Pancreas (tissue), 10 donors: ENCODE data around the gene KCNH5. TPM values are rescaled to one million over a fixed set of nuclear protein-coding genes. Genes with fewer than 3 reads are reported as not detected.
A peak's percentile ranks its signal among the peaks of the same experiment; 100 is the strongest.

Source experiments
- ATAC-seq, 4 donors: fragments of 200-7000 bp; cut with Tn5 transposase; one replicate each; pipeline versions ENCODE4 v1.8.0 to v1.9.1; 2020; ENCODE audit warnings: mild to moderate bottlenecking in 4 of 4, moderate library complexity in 4 of 4
- DNase-seq, 6 donors: peaks; one replicate each; pipeline ENCODE4 v3.0.0-alpha.2; 2020
- FAIRE-seq: peaks from 2 replicates; lab custom pipeline; 2012; peaks lifted over from hg19 to GRCh38; lab: Jason Lieb, UNC
- H3K27ac ChIP-seq, 4 donors: fragments of 200-600 bp; sonication (generic); 1 replicate in 3 of 4; 2 replicates in 1 of 4; pipeline versions ENCODE4 v1.5.0 to v1.8.0; 2020
- H3K27me3 ChIP-seq, 4 donors: fragments of 200-600 bp; one replicate each; pipeline ENCODE4 v1.8.0; 2021
- H3K36me3 ChIP-seq, 3 donors: fragments of 200-600 bp; sonication (generic) in 1 of 3; one replicate each; pipeline versions ENCODE4 v1.5.0 to v1.8.0; 2020 to 2021
- H3K4me1 ChIP-seq, 3 donors: fragments of 200-600 bp; one replicate each; pipeline ENCODE4 v1.8.0; 2021
- H3K4me3 ChIP-seq, 4 donors: fragments of 200-600 bp; sonication (generic) in 2 of 4; one replicate each; pipeline versions ENCODE4 v1.5.0 to v1.8.0; 2020 to 2021
- H3K9me3 ChIP-seq, 4 donors: fragments of 200-600 bp; one replicate each; pipeline ENCODE4 v1.8.0; 2021
- CTCF ChIP-seq, 4 donors: fragments of 200-600 bp; sonication (generic) in 3 of 4; IDR thresholded peaks; one replicate each; pipeline versions ENCODE4 v1.5.0 to v1.8.0; 2021; ENCODE audit warnings: antibody characterized with exemption in 4 of 4
- WGBS, 2 donors: extraction: QIAGEN DNeasy Blood & Tissue Kit; methylation state at CpG; one replicate each; pipeline ENCODE4 v1.1.7; 2013; 5-methylcytosine and 5-hydroxymethylcytosine counted together
- intact Hi-C, 3 donors: fragments of 100-400 bp; cut with DNase I; formaldehyde crosslinking; loops; one replicate each; pipeline versions ENCODE4 v1.11.1 to v1.14.2; 2022
- polyA plus RNA-seq, 2 donors: library from polyadenylated mRNA; stranded (reverse); fragments of 200-250 nt; gene quantifications; one replicate each; pipeline ENCODE4 v1.2.3, GENCODE V29; 2013
- total RNA-seq, 6 donors: library from RNA; stranded (reverse); fragmentation: NEBNext Ultra II Directional in 4 of 6; extraction: Animal tissue kit (Norgen Biotek cat#: 25700) in 4 of 6; gene quantifications; one replicate each; pipeline versions ENCODE4 v1.2.1 to v1.2.4, GENCODE V29; 2021 to 2023
- donor health status: healthy with polysubstance abuse.
- donor health status: DM: no; HTN: no; CAD: no; lungs with moderate emphysema.
- donor health status: DM: no; HTN: no; CAD: no.
- donor health status: control.
- donor health status: control.
- donor health status: Bipolar disorder and iron deficiency.
- donor health status: DM: yes; HTN: yes; CAD: no.
- donor health status: DM: no; HTN: no; CAD: no.
- donor health status: DM: no; HTN: no; CAD: no.
- donor health status: DM: yes; HTN: yes; CAD: no.

The KCNH5 gene
- not detected for total RNA-seq
- not detected for polyA plus RNA-seq

GRCh38 chr14:63045234-63045611 lies at the start of gene KCNH5:
Gene KCNH5 (minus strand): TSS chr14:63045458. CDS start chr14:63045186, 272 bp downstream.
- Histone ChIP-seq H3K4me3 (peak within 1 kb of the TSS in 2 of 4 donors; percentile 29 to 39), H3K4me1 (peaks cover 0 to 7% (median 0%) of the 10 kb centered on the region in 3 donors), H3K27me3 (peaks cover 0 to 38% (median 1%) of the 10 kb centered on the region in 4 donors), H3K9me3 (no peaks in the 10 kb centered on the region), H3K36me3 (no peaks in the 10 kb centered on the region), H3K27ac (no peak within 1 kb of the TSS)
- no peak for TF ChIP-seq CTCF (IDR thresholded peaks at IDR 0.05)
- 1% methylated on average over 18 to 35 of the region's 35 CpGs for WGBS, 2 donors
- FAIRE-seq (no peak), DNase-seq (peak in 4 of 6 donors; percentile 11 to 69 (median 41)), ATAC-seq (peak; percentile 56 to 90 (median 86))
- intact Hi-C loops = loop anchor here in 1 of 3 donors (10.0 kb wide), 1 partner anchor 860 kb away; no protein-coding TSS in a partner anchor

- H3K4me3 ChIP-seq = no peak overlapping the region
- intact Hi-C loops = no loop called here
- no peaks in the 10 kb centered on the region for H3K4me1 ChIP-seq
- 66 to 79% methylated on average over 3 of the region's 5 CpGs for WGBS, 2 donors
- TF ChIP-seq CTCF (IDR thresholded peaks at IDR 0.05) = no peak
- FAIRE-seq = no peak
- DNase-seq = no peak
- H3K9me3 ChIP-seq = no peaks in the 10 kb centered on the region
- ATAC-seq = no peak
- no peaks in the 10 kb centered on the region for H3K27me3 ChIP-seq
- no peaks in the 10 kb centered on the region for H3K36me3 ChIP-seq
- no peak overlapping the region for H3K27ac ChIP-seq
These were observed 46.2 kb upstream of the KCNH5 start for GRCh38 chr14:63091394-63091996.

- no peak for TF ChIP-seq CTCF (IDR thresholded peaks at IDR 0.05)
- Histone ChIP-seq H3K9me3 (no peaks in the 10 kb centered on the region), H3K36me3 (no peaks in the 10 kb centered on the region), H3K4me3 (no peak overlapping the region), H3K27me3 (no peaks in the 10 kb centered on the region), H3K27ac (no peak overlapping the region), H3K4me1 (no peaks in the 10 kb centered on the region)
- DNase-seq (no peak), FAIRE-seq (no peak), ATAC-seq (no peak)
- WGBS, 2 donors = 19 to 22% methylated on average over 2 of the region's 2 CpGs
- intact Hi-C loops = no loop called here
These were observed 43.6 kb upstream of the KCNH5 start for GRCh38 chr14:63088865-63089264.

GRCh38 chr14:63078569-63078968 lies 33.3 kb upstream of the KCNH5 start:
- H3K36me3 ChIP-seq = no peaks in the 10 kb centered on the region
- no peak for FAIRE-seq
- no peaks in the 10 kb centered on the region for H3K9me3 ChIP-seq
- no peak for DNase-seq
- no peak overlapping the region for H3K4me3 ChIP-seq
- intact Hi-C loops = no loop called here
- TF ChIP-seq CTCF (IDR thresholded peaks at IDR 0.05) = no peak
- WGBS, 2 donors = 7 to 8% methylated on average over 1 of the region's 1 CpG
- no peaks in the 10 kb centered on the region for H3K27me3 ChIP-seq
- H3K27ac ChIP-seq = no peak overlapping the region
- H3K4me1 ChIP-seq = no peaks in the 10 kb centered on the region
- ATAC-seq = no peak

- no peaks in the 10 kb centered on the region for H3K4me1 ChIP-seq
- H3K27me3 ChIP-seq = no peaks in the 10 kb centered on the region
- no peak for FAIRE-seq
- no peak for DNase-seq
- no peaks in the 10 kb centered on the region for H3K9me3 ChIP-seq
- intact Hi-C loops = no loop called here
- ATAC-seq = no peak
- no peak overlapping the region for H3K4me3 ChIP-seq
- H3K27ac ChIP-seq = no peak overlapping the region
- no peaks in the 10 kb centered on the region for H3K36me3 ChIP-seq
- no peak for TF ChIP-seq CTCF (IDR thresholded peaks at IDR 0.05)
These were observed 31.2 kb upstream of the KCNH5 start for GRCh38 chr14:63076488-63076887.
